SK-N-SH (cell line): ENCODE measurements around the gene UPP1. TPM values are rescaled to one million over a fixed set of nuclear protein-coding genes. Genes with fewer than 3 reads are reported as not detected.

Source experiments
- CTCF ChIA-PET: fragments of 300-600, 350-600 bp; formaldehyde crosslinking; extraction: SDS; loops from one replicate; lab custom pipeline; 2021; lab: Yijun Ruan, JAX
- POLR2A ChIA-PET: fragments of 350-600 bp; sonication (Branson Sonifier 250); formaldehyde crosslinking; extraction: SDS; loops from one replicate; lab custom pipeline; 2020; ENCODE audit warnings: antibody characterized with exemption, inconsistent platforms; lab: Yijun Ruan, JAX
- DNase-seq: peaks from one replicate; pipeline ENCODE4 v3.0.0; 2012
- H2AFZ ChIP-seq: fragments of 200-600 bp; sonication (generic); 2 replicates; pipeline ENCODE4 v1.8.1; 2016; ENCODE audit warnings: antibody characterized with exemption, mild to moderate bottlenecking, low read depth
- H3F3A ChIP-seq: fragments of 200-600 bp; sonication (generic); replicated peaks from 2 replicates; pipeline ENCODE3; 2016; ENCODE audit warnings: antibody characterized with exemption, mild to moderate bottlenecking; ENCODE audit not compliant: insufficient read depth
- H3K27ac ChIP-seq, 2 experiments: fragments of 200-500 bp in 1 of 2; fragments of 200-600 bp in 1 of 2; sonication (Bioruptor generic) in 1 of 2; sonication (generic), shearing (Covaris generic) in 1 of 2; 2 replicates each; pipeline versions ENCODE4 v1.5.1 to v1.6.1; 2014 to 2016; ENCODE audit warnings: low read depth in 2 of 2, inconsistent platforms in 1 of 2, low read length in 1 of 2, mild to moderate bottlenecking in 1 of 2, mixed read lengths in 1 of 2
- H3K27me3 ChIP-seq: fragments of 200-600 bp; sonication (generic), shearing (Covaris generic); 2 replicates; pipeline ENCODE4 v1.6.1; 2016; ENCODE audit warnings: mixed run types; ENCODE audit not compliant: insufficient read depth
- H3K36me3 ChIP-seq, 2 experiments: fragments of 200-500 bp in 1 of 2; fragments of 200-600 bp in 1 of 2; sonication (Bioruptor generic) in 1 of 2; sonication (generic) in 1 of 2; replicated peaks in 1 of 2; 2 replicates each; pipeline versions ENCODE3 to v1.5.1; 2014 to 2016; ENCODE audit warnings: low read length in 1 of 2, mild to moderate bottlenecking in 1 of 2; ENCODE audit not compliant: insufficient read depth in 2 of 2, control insufficient read depth in 1 of 2
- H3K4me1 ChIP-seq, 2 experiments: fragments of 200-500 bp in 1 of 2; fragments of 200-600 bp in 1 of 2; sonication (Bioruptor generic) in 1 of 2; sonication (generic), shearing (Covaris generic) in 1 of 2; 2 replicates each; pipeline versions ENCODE4 v1.5.1 to v1.6.1; 2014 to 2016; ENCODE audit warnings: low read depth in 1 of 2, low read length in 1 of 2, mixed run types in 1 of 2; ENCODE audit not compliant: insufficient read depth in 2 of 2, control insufficient read depth in 1 of 2
- H3K4me2 ChIP-seq: fragments of 200-600 bp; sonication (generic), shearing (Covaris generic); 2 replicates; pipeline ENCODE4 v1.6.1; 2017; ENCODE audit warnings: mixed run types
- H3K4me3 ChIP-seq, 2 experiments: fragments of 200-500 bp in 1 of 2; fragments of 200-600 bp in 1 of 2; sonication (Bioruptor generic) in 1 of 2; sonication (generic), shearing (Covaris generic) in 1 of 2; 2 replicates each; pipeline versions ENCODE4 v1.5.1 to v1.8.1; 2014 to 2016; ENCODE audit warnings: low read depth in 2 of 2, inconsistent platforms in 1 of 2, low read length in 1 of 2, mild to moderate bottlenecking in 1 of 2, mixed read lengths in 1 of 2, moderate library complexity in 1 of 2
- H3K79me2 ChIP-seq: fragments of 200-600 bp; sonication (generic); 2 replicates; pipeline ENCODE4 v1.8.1; 2017; ENCODE audit warnings: mild to moderate bottlenecking; ENCODE audit not compliant: insufficient read depth
- H3K9ac ChIP-seq: fragments of 200-600 bp; sonication (generic); 2 replicates; pipeline ENCODE4 v1.6.1; 2017; ENCODE audit warnings: mixed run types
- H3K9me2 ChIP-seq: fragments of 200-600 bp; sonication (generic); 2 replicates; pipeline ENCODE4 v1.6.1; 2017; ENCODE audit warnings: mixed run types
- H3K9me3 ChIP-seq: fragments of 200-600 bp; sonication (generic); 2 replicates; pipeline ENCODE4 v1.6.1; 2017; ENCODE audit warnings: mixed run types, mild to moderate bottlenecking, moderate library complexity
- H4K20me1 ChIP-seq: fragments of 200-600 bp; sonication (generic); 2 replicates; pipeline ENCODE4 v1.6.1; 2017; ENCODE audit warnings: mild to moderate bottlenecking, mixed run types; ENCODE audit not compliant: insufficient read depth
- CHD2 ChIP-seq: fragments of 150-350 bp; IDR thresholded peaks from 2 replicates; pipeline ENCODE4 v1.6.1; 2018; ENCODE audit warnings: low read length; ENCODE audit not compliant: partially characterized antibody
- ELF1 ChIP-seq: IDR thresholded peaks from 2 replicates; pipeline ENCODE4 v1.4.0; 2012
- EZH2phosphoT487 ChIP-seq: fragments of 200-600 bp; sonication (generic); IDR thresholded peaks from 2 replicates; pipeline ENCODE4 v1.6.1; 2017; ENCODE audit warnings: low read depth, mixed run types, mild to moderate bottlenecking, antibody characterized with exemption, moderate library complexity, borderline replicate concordance
- FOSL2 ChIP-seq: IDR thresholded peaks from 2 replicates; pipeline ENCODE4 v1.4.0; 2012; ENCODE audit warnings: low read depth, mild to moderate bottlenecking, moderate library complexity, borderline replicate concordance
- FOXM1 ChIP-seq: IDR thresholded peaks from 2 replicates; pipeline ENCODE4 v1.4.0; 2012; ENCODE audit warnings: low read depth, mild to moderate bottlenecking
- JUND ChIP-seq: IDR thresholded peaks from 2 replicates; pipeline ENCODE4 v1.4.0; 2012
- MEF2A ChIP-seq: IDR thresholded peaks from 2 replicates; pipeline ENCODE4 v1.4.0; 2012; ENCODE audit warnings: low read depth, borderline replicate concordance
- NFIC ChIP-seq: IDR thresholded peaks from 2 replicates; pipeline ENCODE4 v1.4.0; 2012; ENCODE audit warnings: borderline replicate concordance
- POLR2AphosphoS5 ChIP-seq: IDR thresholded peaks from 2 replicates; pipeline ENCODE4 v1.6.1; 2012; ENCODE audit warnings: low read depth, low read length
- RFX5 ChIP-seq: IDR thresholded peaks from 2 replicates; pipeline ENCODE4 v1.6.1; 2012; ENCODE audit warnings: mild to moderate bottlenecking, improper control_type of control experiment, low read length
- SIN3A ChIP-seq: IDR thresholded peaks from 2 replicates; pipeline ENCODE4 v1.6.1; 2012; ENCODE audit warnings: low read depth, mild to moderate bottlenecking, low read length, moderate library complexity, borderline replicate concordance
- SMC3 ChIP-seq: IDR thresholded peaks from 2 replicates; pipeline ENCODE4 v1.6.1; 2012; ENCODE audit warnings: low read depth, low read length, improper control_type of control experiment
- TAF1 ChIP-seq: IDR thresholded peaks from 2 replicates; pipeline ENCODE4 v1.6.1; 2012; ENCODE audit warnings: low read depth, mild to moderate bottlenecking, low read length, moderate library complexity, borderline replicate concordance
- WGBS: methylation state at CpG from one replicate; pipeline ENCODE4 v1.1.6; 2017; ENCODE audit warnings: low lambda C conversion rate; 5-methylcytosine and 5-hydroxymethylcytosine counted together
- polyA plus RNA-seq, 3 experiments: library from polyadenylated mRNA; depleted of rRNA; stranded (reverse); fragments of >200 nt; gene quantifications; 2 replicates each; pipeline ENCODE4 v1.2.3, GENCODE V29; 2012
- TF ChIP-seq, protein P1 (sequence below): IDR thresholded peaks from 2 replicates; pipeline ENCODE4 v1.4.0; 2012; ENCODE audit warnings: low read depth, borderline replicate concordance
- TF ChIP-seq, protein P2 (sequence below): IDR thresholded peaks from 2 replicates; pipeline ENCODE4 v1.6.1; 2012; ENCODE audit warnings: mild to moderate bottlenecking, low read depth, low read length, moderate library complexity
- TF ChIP-seq, protein P3 (sequence below): IDR thresholded peaks from 2 replicates; pipeline ENCODE4 v1.4.0; 2012; ENCODE audit warnings: low read depth
- TF ChIP-seq, protein P4 (sequence below): IDR thresholded peaks from 2 replicates; pipeline ENCODE4; 2012
- TF ChIP-seq, protein P5 (sequence below): fragments of 150-350 bp; IDR thresholded peaks from 2 replicates; pipeline ENCODE4 v1.6.1; 2016; ENCODE audit warnings: mild to moderate bottlenecking, low read depth, low read length

UPP1 gene
- polyA plus RNA-seq, 1 of the 3 experiments (the other 2 are of a cell fraction), result 56.9 TPM

DNA sequence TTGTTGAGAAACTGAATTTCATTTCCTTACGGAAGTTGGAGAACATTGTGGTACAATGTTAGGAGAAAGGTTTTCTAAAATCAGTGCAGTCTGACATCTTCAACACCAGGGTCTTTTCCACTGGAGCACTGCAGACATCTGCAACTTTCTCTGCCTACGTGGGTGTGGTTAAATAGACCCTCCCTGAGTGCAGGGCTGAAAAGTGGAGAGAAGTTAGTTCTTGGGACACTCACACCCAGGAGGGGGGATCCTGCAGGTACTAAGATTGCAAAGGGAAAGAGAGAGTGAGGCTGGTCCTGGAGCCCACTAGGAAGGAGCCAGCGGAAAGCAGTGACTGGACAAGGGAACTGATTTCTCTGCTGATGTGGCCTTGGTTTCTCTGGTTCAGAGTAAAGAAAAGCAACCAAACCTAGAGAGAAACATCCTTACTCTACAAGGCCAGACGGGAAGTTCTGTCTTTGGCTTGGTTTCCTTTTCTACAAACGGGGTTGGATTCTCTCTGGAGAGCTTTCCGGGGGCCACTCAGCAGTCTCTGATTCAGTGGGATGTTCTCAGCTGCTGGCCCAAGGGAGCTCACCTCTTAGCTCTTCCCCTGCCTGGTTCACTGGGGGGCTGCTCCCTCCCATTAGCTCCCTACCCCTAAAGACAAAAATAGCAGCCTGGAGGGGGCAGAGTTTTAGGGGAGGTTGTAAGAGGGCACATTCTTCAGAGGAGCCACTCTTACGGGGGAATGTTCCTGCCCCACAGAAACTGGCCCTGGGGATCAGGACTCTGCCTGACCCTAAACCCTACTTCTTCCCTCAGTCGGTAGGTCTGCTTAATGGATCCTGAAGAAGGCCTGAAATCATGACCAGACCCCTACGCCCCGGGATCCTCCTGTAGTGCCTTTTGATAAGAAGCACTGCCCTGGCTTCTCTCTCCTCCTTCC lies 2.7 kb downstream of the UPP1 start:
- no peak overlapping the region for H3K9ac ChIP-seq
- H3K4me1 ChIP-seq, result peaks cover 12 to 33% of the 10 kb centered on the region in 2 experiments
- peaks cover 36% of the 10 kb centered on the region for H3K79me2 ChIP-seq
- no peak overlapping the region for H3K27ac ChIP-seq
- 84% methylated on average over 9 of the region's 10 CpGs for WGBS
- H3K4me2 ChIP-seq, result no peak overlapping the region
- CTCF ChIA-PET, result interaction anchor here (1.4 to 5.5 kb wide), 3 partner anchors 17 to 147 kb away, joined by 3 to 47 read pairs (median 8); no protein-coding TSS in a partner anchor
- no peak overlapping the region for H2AFZ ChIP-seq
- H3K9me3 ChIP-seq, result no peaks in the 10 kb centered on the region
- H3K27me3 ChIP-seq, result no peaks in the 10 kb centered on the region
- H4K20me1 ChIP-seq, result no peaks in the 10 kb centered on the region
- peaks cover 17% of the 10 kb centered on the region for H3F3A ChIP-seq
- no peak for DNase-seq
- TF ChIP-seq, protein P1, sequence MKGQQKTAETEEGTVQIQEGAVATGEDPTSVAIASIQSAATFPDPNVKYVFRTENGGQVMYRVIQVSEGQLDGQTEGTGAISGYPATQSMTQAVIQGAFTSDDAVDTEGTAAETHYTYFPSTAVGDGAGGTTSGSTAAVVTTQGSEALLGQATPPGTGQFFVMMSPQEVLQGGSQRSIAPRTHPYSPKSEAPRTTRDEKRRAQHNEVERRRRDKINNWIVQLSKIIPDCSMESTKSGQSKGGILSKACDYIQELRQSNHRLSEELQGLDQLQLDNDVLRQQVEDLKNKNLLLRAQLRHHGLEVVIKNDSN, result no peak
- TF ChIP-seq ELF1, result no peak
- TF ChIP-seq JUND, result no peak
- no peak for TF ChIP-seq NFIC
- TF ChIP-seq FOSL2, result no peak
- no peak for TF ChIP-seq SIN3A
- TF ChIP-seq EZH2phosphoT487, result no peak
- TF ChIP-seq, protein P2, sequence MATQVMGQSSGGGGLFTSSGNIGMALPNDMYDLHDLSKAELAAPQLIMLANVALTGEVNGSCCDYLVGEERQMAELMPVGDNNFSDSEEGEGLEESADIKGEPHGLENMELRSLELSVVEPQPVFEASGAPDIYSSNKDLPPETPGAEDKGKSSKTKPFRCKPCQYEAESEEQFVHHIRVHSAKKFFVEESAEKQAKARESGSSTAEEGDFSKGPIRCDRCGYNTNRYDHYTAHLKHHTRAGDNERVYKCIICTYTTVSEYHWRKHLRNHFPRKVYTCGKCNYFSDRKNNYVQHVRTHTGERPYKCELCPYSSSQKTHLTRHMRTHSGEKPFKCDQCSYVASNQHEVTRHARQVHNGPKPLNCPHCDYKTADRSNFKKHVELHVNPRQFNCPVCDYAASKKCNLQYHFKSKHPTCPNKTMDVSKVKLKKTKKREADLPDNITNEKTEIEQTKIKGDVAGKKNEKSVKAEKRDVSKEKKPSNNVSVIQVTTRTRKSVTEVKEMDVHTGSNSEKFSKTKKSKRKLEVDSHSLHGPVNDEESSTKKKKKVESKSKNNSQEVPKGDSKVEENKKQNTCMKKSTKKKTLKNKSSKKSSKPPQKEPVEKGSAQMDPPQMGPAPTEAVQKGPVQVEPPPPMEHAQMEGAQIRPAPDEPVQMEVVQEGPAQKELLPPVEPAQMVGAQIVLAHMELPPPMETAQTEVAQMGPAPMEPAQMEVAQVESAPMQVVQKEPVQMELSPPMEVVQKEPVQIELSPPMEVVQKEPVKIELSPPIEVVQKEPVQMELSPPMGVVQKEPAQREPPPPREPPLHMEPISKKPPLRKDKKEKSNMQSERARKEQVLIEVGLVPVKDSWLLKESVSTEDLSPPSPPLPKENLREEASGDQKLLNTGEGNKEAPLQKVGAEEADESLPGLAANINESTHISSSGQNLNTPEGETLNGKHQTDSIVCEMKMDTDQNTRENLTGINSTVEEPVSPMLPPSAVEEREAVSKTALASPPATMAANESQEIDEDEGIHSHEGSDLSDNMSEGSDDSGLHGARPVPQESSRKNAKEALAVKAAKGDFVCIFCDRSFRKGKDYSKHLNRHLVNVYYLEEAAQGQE, result no peak
- no peak for TF ChIP-seq POLR2AphosphoS5
- no peak for TF ChIP-seq TAF1
- TF ChIP-seq, protein P3, sequence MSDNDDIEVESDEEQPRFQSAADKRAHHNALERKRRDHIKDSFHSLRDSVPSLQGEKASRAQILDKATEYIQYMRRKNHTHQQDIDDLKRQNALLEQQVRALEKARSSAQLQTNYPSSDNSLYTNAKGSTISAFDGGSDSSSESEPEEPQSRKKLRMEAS, result no peak
- TF ChIP-seq, protein P4, sequence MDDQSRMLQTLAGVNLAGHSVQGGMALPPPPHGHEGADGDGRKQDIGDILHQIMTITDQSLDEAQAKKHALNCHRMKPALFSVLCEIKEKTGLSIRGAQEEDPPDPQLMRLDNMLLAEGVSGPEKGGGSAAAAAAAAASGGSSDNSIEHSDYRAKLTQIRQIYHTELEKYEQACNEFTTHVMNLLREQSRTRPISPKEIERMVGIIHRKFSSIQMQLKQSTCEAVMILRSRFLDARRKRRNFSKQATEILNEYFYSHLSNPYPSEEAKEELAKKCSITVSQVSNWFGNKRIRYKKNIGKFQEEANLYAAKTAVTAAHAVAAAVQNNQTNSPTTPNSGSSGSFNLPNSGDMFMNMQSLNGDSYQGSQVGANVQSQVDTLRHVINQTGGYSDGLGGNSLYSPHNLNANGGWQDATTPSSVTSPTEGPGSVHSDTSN, result no peak
- TF ChIP-seq FOXM1, result no peak
- TF ChIP-seq, protein P5, sequence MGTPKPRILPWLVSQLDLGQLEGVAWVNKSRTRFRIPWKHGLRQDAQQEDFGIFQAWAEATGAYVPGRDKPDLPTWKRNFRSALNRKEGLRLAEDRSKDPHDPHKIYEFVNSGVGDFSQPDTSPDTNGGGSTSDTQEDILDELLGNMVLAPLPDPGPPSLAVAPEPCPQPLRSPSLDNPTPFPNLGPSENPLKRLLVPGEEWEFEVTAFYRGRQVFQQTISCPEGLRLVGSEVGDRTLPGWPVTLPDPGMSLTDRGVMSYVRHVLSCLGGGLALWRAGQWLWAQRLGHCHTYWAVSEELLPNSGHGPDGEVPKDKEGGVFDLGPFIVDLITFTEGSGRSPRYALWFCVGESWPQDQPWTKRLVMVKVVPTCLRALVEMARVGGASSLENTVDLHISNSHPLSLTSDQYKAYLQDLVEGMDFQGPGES, result no peak
- no peak for TF ChIP-seq RFX5
- no peak for TF ChIP-seq MEF2A
- no peak for TF ChIP-seq SMC3
- no peak for TF ChIP-seq CHD2
- POLR2A ChIA-PET, result no interaction called here
- H3K9me2 ChIP-seq, result no peaks in the 10 kb centered on the region
- peaks cover 23 to 48% of the 10 kb centered on the region in 2 experiments for H3K36me3 ChIP-seq
- H3K4me3 ChIP-seq, result no peak overlapping the region
